GM12891 (cell line): Measurements from ENCODE around the gene TBXAS1.

ENCODE experiments used
- POLR2A ChIP-seq: IDR thresholded peaks from 2 replicates; pipeline ENCODE4 v1.6.1; 2011; ENCODE audit warnings: low read depth, low read length, control low read depth
- POLR2AphosphoS5 ChIP-seq: IDR thresholded peaks from 2 replicates; pipeline ENCODE4 v1.6.1; 2011; ENCODE audit warnings: low read depth, low read length, control low read depth
- POU2F2 ChIP-seq: IDR thresholded peaks from 2 replicates; pipeline ENCODE4 v1.6.1; 2011; ENCODE audit warnings: low read depth, mild to moderate bottlenecking, control low read depth, low read length, moderate library complexity
- SPI1 ChIP-seq: IDR thresholded peaks from 2 replicates; pipeline ENCODE4 v1.6.1; 2011; ENCODE audit warnings: low read depth, low read length, control low read depth
- TAF1 ChIP-seq: IDR thresholded peaks from 2 replicates; pipeline ENCODE4 v1.6.1; 2011; ENCODE audit warnings: low read depth, low read length, control low read depth

DNA sequence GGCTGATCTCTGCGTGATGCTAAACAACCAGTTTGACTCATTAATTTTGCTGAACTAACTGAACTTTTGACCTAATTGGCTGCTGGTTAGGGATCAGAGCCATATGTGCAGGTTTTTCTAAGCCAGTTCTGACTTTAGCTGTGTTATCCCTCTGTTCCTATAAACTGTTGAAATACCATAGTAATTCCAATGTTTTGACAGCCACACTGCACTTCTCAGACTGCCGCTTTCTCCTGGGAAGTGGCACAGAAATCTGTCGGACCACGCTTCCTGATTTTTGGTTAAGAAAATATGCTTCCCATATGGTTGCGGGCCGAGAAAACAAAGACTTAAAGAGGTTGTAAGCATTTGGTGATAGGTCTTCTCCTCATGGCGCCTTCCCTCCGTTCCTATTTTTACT, 42.3 kb downstream of the TBXAS1 start:
- TF ChIP-seq POLR2AphosphoS5 = no peak
- TF ChIP-seq POLR2A = no peak
- no peak for TF ChIP-seq POU2F2
- no peak for TF ChIP-seq TAF1
- no peak for TF ChIP-seq SPI1
